AG04450 (cell line): Measurements from ENCODE around the gene STXBP5L. TPM values are rescaled to one million over a fixed set of nuclear protein-coding genes. Genes with fewer than 3 reads are reported as not detected.
"Not testable (repeated sequence)": the region's sequence is repeated elsewhere in the genome, so short reads cannot be mapped to it uniquely, and the experiment has no call there.

ENCODE experiments used
- CTCF ChIA-PET: fragments of 300-600, 350-600 bp; formaldehyde crosslinking; extraction: SDS; loops from one replicate; lab custom pipeline; 2022; ENCODE audit warnings: antibody characterized with exemption, inconsistent platforms; lab: Charles Lee
- POLR2A ChIA-PET: fragments of 350-600 bp; formaldehyde crosslinking; extraction: SDS; loops from one replicate; lab custom pipeline; 2021; ENCODE audit warnings: antibody characterized with exemption, inconsistent platforms; lab: Yijun Ruan, JAX
- DNase-seq: peaks from one replicate; pipeline ENCODE4 v3.0.0-alpha.2; 2011; ENCODE audit warnings: low read depth, low spot score
- H3K27ac ChIP-seq: one replicate; pipeline ENCODE4 v1.5.1; 2012; ENCODE audit warnings: low read depth, low read length, control low read depth
- H3K27me3 ChIP-seq: one replicate; pipeline ENCODE4 v1.6.0; 2012; ENCODE audit warnings: low read length; ENCODE audit not compliant: control insufficient read depth, insufficient read depth
- H3K4me3 ChIP-seq: 2 replicates; pipeline ENCODE4 v1.5.1; 2011; ENCODE audit warnings: mild to moderate bottlenecking, low read depth, low read length, control low read depth
- H3K9me3 ChIP-seq: 2 replicates; pipeline ENCODE4 v1.5.1; 2012; ENCODE audit warnings: low read length; ENCODE audit not compliant: control insufficient read depth, insufficient read depth
- polyA plus RNA-seq: library from polyadenylated mRNA; depleted of rRNA; stranded (reverse); fragments of >200 nt; gene quantifications from 2 replicates; pipeline ENCODE4 v1.2.3, GENCODE V29; 2011
- TF ChIP-seq, protein P1 (sequence below): IDR thresholded peaks from 2 replicates; pipeline ENCODE4 v1.5.1; 2011; ENCODE audit warnings: low read depth, low read length, control low read depth, inconsistent platforms

The STXBP5L gene
- polyA plus RNA-seq, 1 experiment = not detected

- DNase-seq = no peak
- no peaks in the 10 kb centered on the region for H3K27me3 ChIP-seq
- no peak overlapping the region for H3K27ac ChIP-seq
- H3K4me3 ChIP-seq = no peak overlapping the region
- ChIA-PET POLR2A (no interaction called here), CTCF (no interaction called here)
- peaks cover 7% of the 10 kb centered on the region for H3K9me3 ChIP-seq
- TF ChIP-seq, protein P1, sequence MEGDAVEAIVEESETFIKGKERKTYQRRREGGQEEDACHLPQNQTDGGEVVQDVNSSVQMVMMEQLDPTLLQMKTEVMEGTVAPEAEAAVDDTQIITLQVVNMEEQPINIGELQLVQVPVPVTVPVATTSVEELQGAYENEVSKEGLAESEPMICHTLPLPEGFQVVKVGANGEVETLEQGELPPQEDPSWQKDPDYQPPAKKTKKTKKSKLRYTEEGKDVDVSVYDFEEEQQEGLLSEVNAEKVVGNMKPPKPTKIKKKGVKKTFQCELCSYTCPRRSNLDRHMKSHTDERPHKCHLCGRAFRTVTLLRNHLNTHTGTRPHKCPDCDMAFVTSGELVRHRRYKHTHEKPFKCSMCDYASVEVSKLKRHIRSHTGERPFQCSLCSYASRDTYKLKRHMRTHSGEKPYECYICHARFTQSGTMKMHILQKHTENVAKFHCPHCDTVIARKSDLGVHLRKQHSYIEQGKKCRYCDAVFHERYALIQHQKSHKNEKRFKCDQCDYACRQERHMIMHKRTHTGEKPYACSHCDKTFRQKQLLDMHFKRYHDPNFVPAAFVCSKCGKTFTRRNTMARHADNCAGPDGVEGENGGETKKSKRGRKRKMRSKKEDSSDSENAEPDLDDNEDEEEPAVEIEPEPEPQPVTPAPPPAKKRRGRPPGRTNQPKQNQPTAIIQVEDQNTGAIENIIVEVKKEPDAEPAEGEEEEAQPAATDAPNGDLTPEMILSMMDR = no peak
Measured at GRCh38 chr3:121072133-121072532, 164.1 kb downstream of the STXBP5L start.

- no peaks in the 10 kb centered on the region for H3K27me3 ChIP-seq
- ChIA-PET CTCF (no interaction called here), POLR2A (no interaction called here)
Measured at GRCh38 chr3:121073011-121073410, 165.0 kb downstream of the STXBP5L start.

GRCh38 chr3:121075191-121075590 is 167.2 kb downstream of the STXBP5L start:
- no peak for DNase-seq

More at GRCh38 chr3:121073011-121073410, 165.0 kb downstream of the STXBP5L start:
- Histone ChIP-seq H3K27ac (no peak overlapping the region), H3K9me3 (peaks cover 7% of the 10 kb centered on the region), H3K4me3 (no peak overlapping the region)
- TF ChIP-seq, protein P1 = no peak
- DNase-seq = no peak

GRCh38 chr3:121078378-121079101 is 170.5 kb downstream of the STXBP5L start:
- CTCF ChIA-PET, POLR2A ChIA-PET, H3K27me3 ChIP-seq, H3K4me3 ChIP-seq, H3K27ac ChIP-seq, DNase-seq: not testable (repeated sequence)
- H3K9me3 ChIP-seq = peaks cover 21% of the 10 kb centered on the region

More at GRCh38 chr3:121075191-121075590, 167.2 kb downstream of the STXBP5L start:
- ChIA-PET POLR2A (no interaction called here), CTCF (no interaction called here)
- Histone ChIP-seq H3K27me3 (no peaks in the 10 kb centered on the region), H3K27ac (no peak overlapping the region), H3K4me3 (no peak overlapping the region), H3K9me3 (peaks cover 15% of the 10 kb centered on the region)
- TF ChIP-seq, protein P1 = no peak

DNA sequence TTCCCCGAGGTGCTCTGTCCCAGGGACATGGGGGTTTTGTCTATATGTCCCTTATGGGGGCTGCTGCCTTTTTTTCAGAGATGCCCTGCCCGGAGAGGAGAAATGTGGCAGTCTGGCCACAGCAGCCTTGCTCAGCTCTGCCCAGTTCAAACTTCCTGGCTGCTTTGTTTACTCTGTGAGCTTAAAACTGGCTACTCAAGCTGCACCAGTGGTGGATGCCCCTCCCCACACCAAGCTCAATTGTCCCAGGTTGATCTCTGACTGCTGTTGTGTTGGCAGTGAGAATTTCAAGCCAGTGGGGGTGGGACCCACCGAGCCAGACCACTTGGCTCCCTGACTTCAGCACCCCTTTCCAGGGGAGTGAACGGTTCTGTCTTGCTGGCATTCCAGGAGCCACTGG is 188.9 kb downstream of the STXBP5L start:
- POLR2A ChIA-PET = no interaction called here
- no peak for DNase-seq
- no peak overlapping the region for H3K27ac ChIP-seq
- H3K4me3 ChIP-seq = no peak overlapping the region
- no peaks in the 10 kb centered on the region for H3K27me3 ChIP-seq
- TF ChIP-seq, protein P1 = no peak
- peaks cover 18% of the 10 kb centered on the region; the same call in 1 of the 2 replicates for H3K9me3 ChIP-seq
- CTCF ChIA-PET = no interaction called here

DNA sequence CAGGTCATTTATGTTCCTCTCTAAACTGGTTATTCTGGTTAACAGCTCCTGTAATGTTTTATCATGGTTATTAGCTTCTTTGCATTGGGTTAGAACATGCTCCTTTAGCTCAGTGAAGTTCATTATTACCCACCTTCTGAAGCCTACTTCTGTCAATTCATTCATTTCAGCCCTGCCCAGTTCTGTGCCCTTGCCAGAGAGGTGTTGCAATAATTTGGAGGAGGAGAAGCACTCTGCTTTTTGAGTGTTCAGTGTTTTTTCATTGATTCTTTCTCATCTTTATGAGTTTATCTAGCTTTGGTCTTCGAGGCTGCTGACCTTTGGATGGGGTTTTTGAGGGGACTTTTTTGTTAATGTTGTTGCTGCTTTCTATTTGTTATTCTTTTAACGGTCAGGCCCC is 203.1 kb downstream of the STXBP5L start:
- H3K27me3 ChIP-seq, H3K4me3 ChIP-seq, POLR2A ChIA-PET, CTCF ChIA-PET, H3K27ac ChIP-seq, DNase-seq: not testable (repeated sequence)
- peaks cover 12% of the 10 kb centered on the region; the same call in 1 of the 2 replicates for H3K9me3 ChIP-seq
